DOHH2 (cell line): ENCODE data around the gene B3GNT2.

Source experiments
- H3F3A ChIP-seq: fragments of 200-600 bp; sonication (generic), shearing (Covaris generic); 2 replicates; pipeline ENCODE4 v1.6.0; 2016; ENCODE audit warnings: antibody characterized with exemption, mild to moderate bottlenecking; ENCODE audit not compliant: control insufficient read depth, insufficient read depth
- H3K27ac ChIP-seq: fragments of 200-600 bp; sonication (generic); 2 replicates; pipeline ENCODE4 v1.5.1; 2014; ENCODE audit warnings: low read depth, mild to moderate bottlenecking, low read length, moderate library complexity
- H3K27me3 ChIP-seq: fragments of 200-600 bp; sonication (generic); 2 replicates; pipeline ENCODE4 v1.6.1; 2014; ENCODE audit warnings: mild to moderate bottlenecking, low read length, mixed read lengths; ENCODE audit not compliant: control insufficient read depth
- H3K36me3 ChIP-seq: fragments of 200-600 bp; sonication (generic); 2 replicates; pipeline ENCODE4 v1.6.1; 2014; ENCODE audit warnings: mild to moderate bottlenecking, low read length, moderate library complexity, mixed read lengths; ENCODE audit not compliant: control insufficient read depth
- H3K4me1 ChIP-seq: fragments of 200-600 bp; sonication (generic); 2 replicates; pipeline ENCODE4 v1.6.1; 2014; ENCODE audit warnings: mild to moderate bottlenecking, low read length, mixed read lengths; ENCODE audit not compliant: control insufficient read depth
- H3K4me2 ChIP-seq: fragments of 200-600 bp; sonication (generic); 2 replicates; pipeline ENCODE4 v1.6.0; 2014; ENCODE audit warnings: mild to moderate bottlenecking, low read length, moderate library complexity
- H3K4me3 ChIP-seq: fragments of 200-600 bp; sonication (generic); 2 replicates; pipeline ENCODE4 v1.5.1; 2014; ENCODE audit warnings: mild to moderate bottlenecking, low read length, mixed read lengths
- H3K79me2 ChIP-seq: fragments of 200-600 bp; sonication (generic); 2 replicates; pipeline ENCODE4 v1.6.1; 2014; ENCODE audit warnings: mild to moderate bottlenecking, low read length, mixed read lengths; ENCODE audit not compliant: control insufficient read depth
- H3K9me2 ChIP-seq: fragments of 200-600 bp; sonication (generic); replicated peaks from 2 replicates; pipeline ENCODE4 v1.6.1; 2014; ENCODE audit warnings: mild to moderate bottlenecking, low read length, mixed read lengths; ENCODE audit not compliant: control insufficient read depth
- H3K9me3 ChIP-seq: fragments of 200-600 bp; sonication (generic); 2 replicates; pipeline ENCODE4 v1.6.1; 2014; ENCODE audit warnings: antibody characterized with exemption, low read length, mixed read lengths; ENCODE audit not compliant: control insufficient read depth, insufficient read depth
- H4K20me1 ChIP-seq: fragments of 200-600 bp; sonication (generic); 2 replicates; pipeline ENCODE4 v1.6.0; 2014; ENCODE audit warnings: low read depth, mild to moderate bottlenecking, antibody characterized with exemption, low read length, moderate library complexity; ENCODE audit not compliant: control insufficient read depth, insufficient read depth
- CTCF ChIP-seq: fragments of 200-600 bp; sonication (generic); IDR thresholded peaks from one replicate; pipeline ENCODE4 v1.5.1; 2014; ENCODE audit warnings: antibody characterized with exemption, mild to moderate bottlenecking, low read depth, low read length; ENCODE audit not compliant: poor library complexity, severe bottlenecking
- EZH2phosphoT487 ChIP-seq: fragments of 200-600 bp; sonication (generic); IDR thresholded peaks from 2 replicates; pipeline ENCODE4 v1.6.1; 2017; ENCODE audit warnings: borderline replicate concordance, mild to moderate bottlenecking, antibody characterized with exemption, low read length, moderate library complexity, mixed read lengths

B3GNT2 gene

GRCh38 chr2:62178741-62179271 lies 17.1 kb upstream of the B3GNT2 start:
- TF ChIP-seq CTCF (no peak), EZH2phosphoT487 (no peak)
- peaks cover 11% of the 10 kb centered on the region for H3K36me3 ChIP-seq
- no peak overlapping the region for H3K4me2 ChIP-seq
- H3K79me2 ChIP-seq = no peaks in the 10 kb centered on the region
- no peaks in the 10 kb centered on the region for H3K9me2 ChIP-seq
- H3K27ac ChIP-seq = no peak overlapping the region
- H3F3A ChIP-seq = peaks cover 6% of the 10 kb centered on the region; the same call in 1 of the 2 replicates
- H3K4me3 ChIP-seq = no peak overlapping the region
- H3K4me1 ChIP-seq = peaks cover 30% of the 10 kb centered on the region
- no peaks in the 10 kb centered on the region for H4K20me1 ChIP-seq
- no peaks in the 10 kb centered on the region for H3K27me3 ChIP-seq
- no peaks in the 10 kb centered on the region for H3K9me3 ChIP-seq

- TF ChIP-seq EZH2phosphoT487 (no peak), CTCF (no peak)
- no peaks in the 10 kb centered on the region for H3K79me2 ChIP-seq
- H3K4me2 ChIP-seq = peak overlapping the region; percentile 58
Observed at GRCh38 chr2:62180975-62181374, 14.9 kb upstream of the B3GNT2 start.

GRCh38 chr2:62181843-62182242 lies 14.1 kb upstream of the B3GNT2 start:
- Histone ChIP-seq H3K9me3 (no peaks in the 10 kb centered on the region), H3F3A (peaks cover 6% of the 10 kb centered on the region; the same call in 1 of the 2 replicates), H3K27ac (peak overlapping the region; percentile 92), H3K79me2 (no peaks in the 10 kb centered on the region), H3K36me3 (peaks cover 11% of the 10 kb centered on the region), H3K27me3 (no peaks in the 10 kb centered on the region), H3K9me2 (no peaks in the 10 kb centered on the region), H3K4me1 (peaks cover 30% of the 10 kb centered on the region), H4K20me1 (no peaks in the 10 kb centered on the region), H3K4me2 (peak overlapping the region; percentile 58), H3K4me3 (peak overlapping the region; percentile 40)
- no peak for TF ChIP-seq CTCF
- TF ChIP-seq EZH2phosphoT487 = no peak

More at GRCh38 chr2:62180975-62181374, 14.9 kb upstream of the B3GNT2 start:
- Histone ChIP-seq H3K36me3 (peaks cover 11% of the 10 kb centered on the region), H3K27ac (peak overlapping the region; percentile 92), H3K27me3 (no peaks in the 10 kb centered on the region), H3K9me2 (no peaks in the 10 kb centered on the region), H3F3A (peaks cover 6% of the 10 kb centered on the region; the same call in 1 of the 2 replicates), H3K4me3 (peak overlapping the region; percentile 40; the same call in 1 of the 2 replicates), H3K9me3 (no peaks in the 10 kb centered on the region), H3K4me1 (peaks cover 30% of the 10 kb centered on the region), H4K20me1 (no peaks in the 10 kb centered on the region)
